Measurements from ENCODE around the gene PCBP4.

The PCBP4 gene

DNA sequence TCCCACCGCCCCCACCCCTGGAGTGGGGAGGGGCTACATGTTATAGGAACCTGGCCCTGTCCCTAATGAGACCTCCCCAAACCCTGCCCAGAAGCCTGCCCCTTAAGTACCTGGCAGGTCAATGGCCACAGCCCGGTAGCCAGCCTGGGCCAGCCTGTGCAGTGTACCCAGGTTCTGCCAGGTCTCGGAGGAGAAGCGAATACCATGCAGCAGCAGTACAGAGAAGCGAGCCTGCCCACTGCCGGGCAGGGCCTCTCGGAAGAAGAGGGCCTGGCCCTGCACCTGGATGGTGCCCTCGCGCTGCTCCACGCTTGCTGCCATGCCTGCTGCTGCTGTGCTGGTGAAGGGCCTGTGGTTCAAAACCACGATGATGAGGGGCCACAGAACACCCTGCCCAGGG lies 4.1 kb upstream of the PCBP4 start:
- no peak for DNase-seq (ENCODE audit: low read depth)

- DNase-seq (ENCODE audit: low read depth) = no peak
These were observed 3.5 kb upstream of the PCBP4 start for GRCh38 chr3:51970606-51971300.

- DNase-seq (ENCODE audit: low read depth) = no peak
These were observed 2.6 kb upstream of the PCBP4 start for GRCh38 chr3:51969841-51970240.

GRCh38 chr3:51968883-51969678 lies 1.8 kb upstream of the PCBP4 start:
- DNase-seq (ENCODE audit: low read depth) = no peak

DNA sequence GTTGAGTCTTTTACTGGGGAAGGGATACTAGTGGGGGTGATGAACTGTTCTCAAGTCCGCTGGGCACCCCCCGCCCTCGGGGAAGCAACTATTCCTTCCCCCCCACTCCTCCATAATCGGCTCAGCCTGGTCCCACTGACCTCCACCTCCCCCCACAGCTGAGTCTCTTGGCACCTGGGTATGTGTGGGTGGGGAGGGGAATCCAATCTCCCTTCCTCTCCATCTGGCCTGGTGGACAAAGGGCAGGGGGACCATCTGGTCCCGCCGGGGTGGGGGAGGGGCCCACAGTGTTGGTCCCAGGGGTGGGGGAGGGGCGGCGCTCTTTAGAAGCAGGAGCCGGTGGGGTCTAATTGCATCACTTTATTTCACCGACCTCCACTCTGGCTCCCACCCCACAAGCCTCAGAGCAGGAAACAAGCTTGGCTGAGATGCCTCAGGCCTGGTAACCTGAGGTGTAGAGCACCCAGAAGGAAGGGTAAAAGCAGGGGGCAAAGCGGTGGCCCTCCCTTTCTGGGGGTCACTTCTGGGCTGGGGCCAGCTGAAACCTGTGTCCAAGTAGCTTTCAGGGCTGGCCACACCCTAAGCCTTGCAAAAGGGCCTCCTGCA lies 1.0 kb upstream of the PCBP4 start:
- no peak for DNase-seq (ENCODE audit: low read depth)

DNA sequence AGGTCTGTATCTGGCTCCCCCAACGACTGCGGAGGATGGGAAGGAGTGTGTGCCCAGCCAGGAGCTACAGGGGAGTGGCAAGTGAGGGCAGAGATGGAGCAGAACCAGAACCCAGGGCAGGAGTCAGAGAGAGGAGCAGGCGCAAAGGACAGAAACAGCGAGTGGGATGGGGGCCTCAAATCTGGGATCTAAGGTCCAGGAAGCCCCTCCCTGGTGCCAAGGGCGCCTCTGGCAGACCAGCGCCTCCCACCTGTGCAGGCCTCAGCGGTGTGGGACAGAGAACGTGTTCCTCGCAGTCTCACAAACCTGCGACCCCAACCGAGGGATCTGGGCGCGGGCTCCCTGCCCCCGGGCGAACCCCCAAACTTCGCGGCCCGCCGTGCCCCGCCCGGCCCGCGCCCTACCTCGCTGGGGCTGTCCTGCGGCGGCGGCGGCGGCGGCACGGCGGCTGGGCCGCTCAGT lies 301 bp downstream of the PCBP4 start:
- DNase-seq (ENCODE audit: low read depth) = no peak

GRCh38 chr3:51966486-51966885 lies 768 bp downstream of the PCBP4 start:
- DNase-seq (ENCODE audit: low read depth) = no peak

DNA sequence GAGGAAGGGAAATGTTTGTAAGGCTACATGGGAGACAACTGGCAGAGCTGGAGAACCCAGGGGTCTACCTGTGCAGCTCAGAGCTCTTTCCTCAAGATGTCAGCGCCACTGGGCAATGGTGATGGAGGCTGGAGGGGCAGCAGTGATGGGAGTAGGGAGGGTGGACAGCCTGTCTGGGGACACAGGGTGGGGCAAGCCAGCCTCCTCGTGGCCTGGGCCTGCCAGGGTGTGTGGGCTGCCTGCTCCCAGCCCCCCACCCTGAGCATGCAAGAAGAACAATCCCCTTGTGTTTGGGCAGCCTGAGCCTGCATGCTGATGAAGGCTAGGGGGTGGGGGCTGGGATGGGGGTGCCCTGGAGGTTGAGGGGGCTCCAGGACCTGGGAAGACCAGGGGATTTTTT lies 1.2 kb downstream of the PCBP4 start:
- no peak for DNase-seq (ENCODE audit: low read depth)

DNA sequence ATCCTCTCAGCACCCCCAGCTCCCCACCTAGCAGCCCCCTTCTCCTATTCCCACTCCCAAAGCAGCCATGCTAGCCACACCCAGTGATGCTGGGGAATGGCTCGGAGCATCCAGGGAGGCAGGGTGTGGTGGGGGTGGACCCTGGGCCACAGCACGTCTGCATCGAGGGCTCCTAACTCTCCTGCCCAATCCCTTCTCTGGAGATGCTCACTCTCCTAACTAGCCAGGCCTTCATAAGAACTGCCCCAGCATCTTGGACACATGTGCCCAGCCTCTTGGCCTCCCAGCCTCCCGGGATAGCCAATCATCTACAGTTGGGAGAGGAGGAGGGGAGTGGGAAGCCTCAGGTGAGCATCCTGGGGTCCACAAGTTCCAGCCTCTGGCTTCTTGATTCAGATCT lies 2.7 kb downstream of the PCBP4 start:
- no peak for DNase-seq (ENCODE audit: low read depth)

- DNase-seq (ENCODE audit: low read depth) = no peak
These were observed 3.3 kb downstream of the PCBP4 start for GRCh38 chr3:51963951-51964451.

GRCh38 chr3:51962854-51963530 lies 4.3 kb downstream of the PCBP4 start:
- DNase-seq (ENCODE audit: low read depth) = no peak

- no peak for DNase-seq (ENCODE audit: low read depth)
These were observed 5.4 kb downstream of the PCBP4 start for GRCh38 chr3:51961602-51962569.

DNA sequence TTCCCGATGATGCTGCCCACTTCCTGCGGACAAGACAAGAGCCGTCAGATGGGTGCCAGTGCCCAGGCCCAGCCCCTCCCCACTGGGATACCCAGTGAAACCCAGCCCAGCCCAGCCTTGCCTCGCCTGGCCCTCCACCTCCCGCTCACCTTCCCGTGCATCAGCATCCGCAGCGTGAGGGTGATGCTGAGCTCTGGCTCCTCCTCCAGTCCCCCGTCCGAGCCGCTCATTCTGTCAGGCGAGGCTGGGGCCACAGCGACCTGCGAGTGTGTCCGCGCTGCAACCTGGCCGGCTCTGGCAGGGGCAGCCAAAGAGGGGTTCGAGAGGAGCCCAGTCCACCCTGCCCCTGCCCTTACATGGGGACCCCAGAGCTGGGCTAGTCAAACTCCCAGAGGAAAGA lies 6.2 kb downstream of the PCBP4 start:
- DNase-seq (ENCODE audit: low read depth) = no peak

- DNase-seq (ENCODE audit: low read depth) = no peak
These were observed 6.9 kb downstream of the PCBP4 start for GRCh38 chr3:51960386-51960785.

DNA sequence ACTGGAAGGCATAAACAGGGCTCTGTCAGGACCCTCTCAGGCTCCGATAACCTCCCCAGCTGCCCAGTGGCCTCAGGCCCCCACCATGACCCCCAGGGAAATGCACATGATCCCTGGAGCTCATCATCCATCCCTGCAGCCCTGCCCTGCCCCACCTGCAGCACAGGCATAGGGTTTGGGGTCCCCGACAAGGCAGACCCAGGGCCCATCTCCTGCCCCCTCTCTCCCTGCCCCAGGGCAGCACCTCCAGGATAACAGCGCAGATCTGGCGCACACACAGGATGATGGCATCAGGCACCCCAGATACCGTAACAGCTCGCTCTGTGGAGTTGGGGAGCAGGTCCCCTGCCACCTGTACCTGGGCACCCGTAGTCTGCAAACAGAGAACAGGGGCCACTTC lies 7.6 kb downstream of the PCBP4 start:
- no peak for DNase-seq (ENCODE audit: low read depth)

- no peak for DNase-seq (ENCODE audit: low read depth)
These were observed 8.4 kb downstream of the PCBP4 start for GRCh38 chr3:51958603-51959521.

DNA sequence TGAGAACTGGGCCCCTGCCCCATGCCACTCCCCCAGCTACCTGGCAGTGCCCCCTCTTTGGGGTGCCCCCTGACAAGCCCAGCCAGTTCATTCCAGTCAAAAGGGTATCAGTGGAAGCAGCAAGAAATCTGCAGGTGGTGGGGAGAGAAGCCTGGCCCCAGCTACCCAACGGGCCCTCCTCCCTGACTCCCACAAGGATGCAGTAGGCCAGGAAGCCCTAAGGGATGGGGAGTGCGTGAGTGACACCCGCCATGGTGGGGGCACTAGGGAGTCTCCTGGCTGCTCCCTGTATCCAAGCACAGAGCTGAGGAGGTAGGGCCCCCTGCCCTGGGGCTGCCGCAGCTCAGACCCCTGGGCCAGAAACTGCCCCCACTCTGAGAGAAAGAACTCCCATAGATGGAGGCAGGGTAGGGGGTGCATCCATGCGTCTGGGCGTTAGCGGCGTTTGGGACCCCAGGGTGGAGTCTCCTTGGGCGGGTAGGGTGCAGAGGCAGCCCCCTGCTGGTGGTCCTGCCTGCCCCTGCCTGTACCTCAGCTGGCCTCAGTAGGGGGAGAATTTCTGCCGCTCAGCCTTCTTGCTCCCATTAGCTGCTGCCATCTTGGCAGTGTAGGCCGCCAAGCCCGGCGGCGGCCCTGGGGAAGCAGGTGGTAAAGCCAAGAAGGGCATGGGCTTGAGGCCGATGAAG lies 9.6 kb downstream of the PCBP4 start:
- DNase-seq (ENCODE audit: low read depth) = no peak

DNA sequence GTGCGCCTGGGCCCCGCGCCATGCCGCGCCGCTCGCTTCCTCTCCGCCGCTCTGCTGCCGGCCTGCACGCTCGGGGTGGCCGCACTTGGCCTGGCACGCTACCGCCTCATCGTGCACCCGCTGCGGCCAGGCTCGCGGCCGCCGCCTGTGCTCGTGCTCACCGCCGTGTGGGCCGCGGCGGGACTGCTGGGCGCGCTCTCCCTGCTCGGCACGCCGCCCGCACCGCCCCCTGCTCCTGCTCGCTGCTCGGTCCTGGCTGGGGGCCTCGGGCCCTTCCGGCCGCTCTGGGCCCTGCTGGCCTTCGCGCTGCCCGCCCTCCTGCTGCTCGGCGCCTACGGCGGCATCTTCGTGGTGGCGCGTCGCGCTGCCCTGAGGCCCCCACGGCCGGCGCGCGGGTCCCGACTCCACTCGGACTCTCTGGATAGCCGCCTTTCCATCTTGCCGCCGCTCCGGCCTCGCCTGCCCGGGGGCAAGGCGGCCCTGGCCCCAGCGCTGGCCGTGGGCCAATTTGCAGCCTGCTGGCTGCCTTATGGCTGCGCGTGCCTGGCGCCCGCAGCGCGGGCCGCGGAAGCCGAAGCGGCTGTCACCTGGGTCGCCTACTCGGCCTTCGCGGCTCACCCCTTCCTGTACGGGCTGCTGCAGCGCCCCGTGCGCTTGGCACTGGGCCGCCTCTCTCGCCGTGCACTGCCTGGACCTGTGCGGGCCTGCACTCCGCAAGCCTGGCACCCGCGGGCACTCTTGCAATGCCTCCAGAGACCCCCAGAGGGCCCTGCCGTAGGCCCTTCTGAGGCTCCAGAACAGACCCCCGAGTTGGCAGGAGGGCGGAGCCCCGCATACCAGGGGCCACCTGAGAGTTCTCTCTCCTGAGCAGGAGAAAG lies 11.1 kb downstream of the PCBP4 start:
- DNase-seq (ENCODE audit: low read depth) = no peak
